GM18511 (cell line): ENCODE data around the gene CCDC154.
"Not testable (repeated sequence)": the region's sequence is repeated elsewhere in the genome, so short reads cannot be mapped to it uniquely, and the experiment has no call there.

ENCODE experiments used
- ATAC-seq: cut with Tn5 transposase; IDR thresholded peaks from one replicate; pipeline ENCODE4 v1.9.1; 2021; ENCODE audit warnings: mild to moderate bottlenecking, moderate library complexity; ENCODE audit not compliant: unreplicated experiment

The CCDC154 gene

DNA sequence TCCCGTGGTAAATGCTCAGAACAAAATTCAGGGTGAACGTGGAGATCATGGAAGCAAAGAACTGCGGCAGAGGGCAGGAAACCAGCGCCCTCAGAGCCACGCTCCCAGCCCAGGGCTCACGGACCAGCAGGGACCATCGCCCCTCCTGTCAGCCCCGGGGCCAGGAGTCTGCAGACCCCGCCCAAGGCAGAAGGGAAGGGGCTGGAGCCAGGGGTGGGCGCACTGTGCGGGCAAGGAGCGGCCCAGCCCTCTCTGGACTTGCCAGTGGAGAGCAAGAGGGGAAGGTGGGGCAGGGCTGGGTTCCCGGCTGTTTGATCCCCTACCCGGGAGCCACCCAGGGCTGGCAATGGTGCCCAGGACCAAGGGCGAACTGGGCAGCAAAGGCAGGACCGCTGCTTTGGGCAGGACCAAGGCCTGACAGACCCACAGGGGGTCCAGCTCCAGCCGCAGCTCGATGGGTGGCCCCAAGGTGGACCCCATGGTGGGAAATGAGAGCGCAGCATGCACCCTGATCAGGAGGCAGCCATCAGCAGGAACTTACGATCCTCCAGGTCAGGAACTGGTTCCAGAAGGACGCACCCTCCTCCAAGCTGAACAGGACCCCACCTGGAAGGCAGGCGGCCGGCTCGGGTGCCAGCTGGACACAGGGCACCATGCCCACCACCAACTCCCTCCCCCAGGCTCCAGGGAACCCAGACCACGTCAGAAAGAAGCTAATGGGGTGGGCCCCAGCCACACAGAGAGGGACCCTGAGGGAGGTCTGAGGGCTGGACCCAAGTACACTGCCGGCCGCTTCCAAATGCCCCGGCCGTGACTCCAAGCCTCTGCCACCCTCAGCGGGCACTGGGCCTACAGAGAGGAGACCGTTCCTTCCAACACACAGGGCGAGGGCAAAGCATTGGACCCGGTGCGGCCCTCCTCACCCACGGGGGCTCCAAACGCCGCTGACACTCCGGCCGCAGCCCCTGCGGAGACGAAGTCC, 11.1 kb upstream of the CCDC154 start:
- ATAC-seq, result no peak

DNA sequence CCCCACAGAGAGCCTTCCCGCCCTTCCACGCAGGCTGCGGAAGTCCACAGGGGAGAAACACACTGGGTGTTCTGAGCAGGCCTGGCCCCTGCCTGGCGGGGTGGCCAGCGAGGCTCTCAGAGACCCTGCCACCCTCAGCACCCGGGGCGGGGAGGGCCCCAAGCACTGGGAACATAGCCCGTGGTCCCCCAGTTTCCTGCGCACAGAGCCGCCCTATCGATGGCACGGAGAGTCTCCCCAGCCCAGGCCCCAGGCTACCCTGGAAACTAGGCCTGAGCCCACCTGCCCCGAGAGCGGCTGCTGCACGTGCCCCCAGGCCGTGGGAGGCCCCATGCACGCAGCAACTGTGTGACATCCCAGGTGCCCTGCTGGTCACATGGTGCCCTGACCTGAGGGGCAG, 10.2 kb upstream of the CCDC154 start:
- no peak for ATAC-seq

DNA sequence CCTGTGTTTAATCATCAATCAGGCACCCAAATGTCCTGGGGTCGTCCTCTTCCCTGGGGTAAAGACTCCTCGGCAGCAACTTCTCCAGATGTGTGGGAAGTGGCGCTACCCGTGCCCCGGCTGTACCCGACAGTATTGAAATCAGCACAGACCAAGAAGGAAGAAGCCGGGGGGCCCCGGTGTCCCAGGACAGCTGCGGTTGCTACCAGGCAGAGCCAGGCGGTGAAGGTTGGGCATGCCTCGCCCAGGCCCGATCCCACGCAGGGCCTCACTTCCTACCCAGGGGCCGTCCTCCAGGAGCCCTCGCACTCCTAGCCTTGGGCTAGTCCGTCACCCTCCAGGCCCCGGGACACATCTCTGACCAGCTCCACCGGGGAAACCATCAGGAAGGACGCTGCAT, 9.0 kb upstream of the CCDC154 start:
- ATAC-seq, result no peak

DNA sequence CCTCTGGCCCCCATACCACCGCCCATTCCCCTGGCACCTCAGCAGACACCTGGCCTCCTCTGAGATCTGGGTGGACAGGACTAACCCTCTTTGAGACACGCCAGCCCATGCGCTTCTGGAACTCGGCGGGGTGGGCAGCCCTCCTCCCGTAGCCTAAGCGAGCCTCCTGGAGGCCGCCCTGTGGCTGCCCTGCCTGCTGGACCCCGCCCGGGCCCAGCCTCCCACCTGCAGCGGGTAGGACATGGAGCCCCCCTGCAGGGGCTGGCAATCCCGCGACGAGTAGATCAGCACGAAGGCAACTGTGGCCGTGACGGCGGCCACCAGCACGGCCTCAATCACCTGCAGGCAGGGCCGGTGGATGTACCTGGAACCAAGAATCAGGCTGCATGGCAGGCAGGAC, 8.2 kb upstream of the CCDC154 start:
- ATAC-seq, result no peak

DNA sequence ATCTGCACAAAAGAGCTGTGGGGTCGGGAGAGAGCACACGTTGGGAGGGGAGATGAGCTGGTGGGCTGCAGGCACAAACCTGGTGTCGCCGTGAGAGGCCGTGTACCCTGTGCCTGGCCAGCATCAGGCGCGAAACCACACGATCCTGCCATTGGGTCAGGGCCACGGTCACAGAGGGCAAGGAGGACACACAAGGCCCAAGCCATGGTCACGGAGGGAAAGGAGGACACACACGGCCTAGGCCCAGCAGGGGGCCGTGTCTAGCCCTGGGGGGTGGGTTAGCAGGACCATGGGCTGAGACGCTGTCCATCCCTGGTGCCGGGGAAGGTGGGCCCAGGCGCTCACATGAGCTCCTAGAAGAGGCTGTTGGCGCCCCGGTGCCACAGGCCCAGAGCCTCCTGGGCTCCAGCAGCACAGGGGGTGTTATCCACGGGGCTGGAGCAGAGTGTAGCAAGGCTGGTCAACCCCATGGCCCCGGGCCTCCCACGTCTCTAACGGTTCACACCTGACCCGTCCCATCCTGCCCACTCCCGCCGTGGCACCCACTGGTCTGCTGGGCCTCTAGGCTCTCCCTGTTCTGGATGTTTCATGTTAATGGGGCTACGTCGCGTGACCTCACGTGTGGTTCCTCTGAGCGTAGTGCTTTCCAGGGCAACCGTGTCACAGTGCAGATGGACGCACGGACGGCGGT, 7.5 kb upstream of the CCDC154 start:
- ATAC-seq, result no peak

DNA sequence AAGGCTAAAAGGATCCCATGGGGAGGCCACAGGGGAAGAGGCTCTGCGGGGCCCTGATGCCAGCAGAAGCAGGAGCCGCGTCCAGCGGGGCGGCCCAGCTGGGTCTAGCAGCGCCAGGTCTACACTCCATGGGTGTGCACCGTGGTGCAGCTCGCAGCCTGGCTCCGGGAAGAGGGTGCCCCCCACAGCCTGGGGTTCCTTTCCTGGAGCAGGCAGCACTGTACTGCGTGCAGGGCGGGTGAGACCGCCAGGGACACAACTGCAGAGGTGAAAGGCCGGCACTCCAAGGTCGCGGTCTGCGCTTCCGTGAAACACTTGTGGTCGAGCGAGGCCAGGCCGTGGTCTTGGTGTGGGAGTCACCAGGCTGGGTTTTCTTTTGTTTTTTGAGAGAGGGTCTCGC, 6.5 kb upstream of the CCDC154 start:
- ATAC-seq, result no peak

DNA sequence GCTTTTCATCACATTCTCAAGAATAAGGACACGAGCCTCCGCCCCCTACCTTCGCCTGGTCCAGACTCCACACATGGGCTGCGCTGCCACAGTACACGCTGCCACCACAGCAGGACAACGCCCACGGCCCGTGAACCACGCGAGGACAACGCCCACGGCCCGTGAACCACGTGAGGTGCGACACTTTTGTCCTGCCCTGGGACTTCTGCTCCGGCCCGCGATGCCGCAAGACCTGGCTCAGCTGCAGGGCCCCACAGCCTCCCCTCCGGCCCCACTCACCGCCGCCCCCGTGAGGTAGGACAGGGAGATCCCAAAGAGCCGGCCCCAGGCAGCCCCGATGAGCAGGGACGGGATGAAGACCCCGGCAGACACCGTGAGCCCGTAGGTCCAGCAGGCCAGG, 5.9 kb upstream of the CCDC154 start:
- no peak for ATAC-seq

DNA sequence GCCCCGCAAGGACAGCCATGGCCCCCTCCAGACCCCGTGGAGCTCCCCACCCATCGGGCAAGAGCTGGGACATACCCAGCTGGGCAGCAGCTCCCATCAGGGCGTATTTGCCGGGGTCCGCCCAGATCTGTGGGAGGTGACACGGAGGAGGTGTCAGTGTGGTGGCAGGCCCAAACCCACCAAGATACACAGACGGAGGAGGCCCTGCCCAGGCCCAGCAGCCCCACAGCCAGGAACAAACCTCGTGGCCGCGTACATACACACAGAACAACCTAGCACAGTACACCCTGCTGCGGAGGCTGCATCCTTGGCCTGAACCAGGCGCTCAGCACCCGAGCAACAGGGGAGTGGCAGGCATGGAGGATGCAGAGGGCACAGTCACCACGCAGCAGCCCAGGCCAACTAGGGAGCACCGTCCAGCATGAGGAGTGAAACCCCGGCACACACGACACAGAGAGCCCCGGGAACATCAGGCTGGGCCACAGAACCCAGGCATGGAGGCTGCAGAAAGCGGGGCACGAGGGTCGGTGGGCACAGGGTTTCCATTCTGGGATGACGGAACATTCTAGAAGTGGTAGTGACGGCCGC, 4.9 kb upstream of the CCDC154 start:
- ATAC-seq, result no peak

DNA sequence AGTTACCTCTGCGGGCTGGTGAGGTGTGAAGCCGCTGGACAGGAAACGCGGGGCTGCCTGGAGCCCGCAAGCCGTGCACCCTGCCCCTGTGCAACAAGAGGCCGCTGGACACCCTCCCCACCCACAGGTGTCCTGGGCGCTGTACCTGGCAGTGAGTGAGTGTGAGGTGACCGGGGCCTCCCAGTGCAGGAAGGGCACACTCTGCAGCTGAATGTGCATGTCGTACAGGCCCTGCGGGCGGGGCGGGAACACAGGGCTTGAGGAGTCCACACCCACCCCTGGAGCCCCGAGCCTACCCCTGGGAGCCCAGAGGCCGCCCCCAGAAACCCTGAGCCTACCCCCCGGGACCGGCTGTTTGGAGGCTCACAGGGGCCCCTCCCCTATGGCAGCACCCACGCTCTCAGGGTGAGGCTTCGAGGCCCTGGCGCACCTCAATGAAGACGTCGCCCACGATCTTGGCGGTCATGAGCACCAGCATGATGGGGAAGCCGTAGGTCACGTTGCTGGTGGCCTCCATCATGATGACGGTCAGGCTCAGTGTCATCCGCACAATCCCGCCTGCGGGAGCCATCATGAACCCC, 4.3 kb upstream of the CCDC154 start:
- no peak for ATAC-seq

DNA sequence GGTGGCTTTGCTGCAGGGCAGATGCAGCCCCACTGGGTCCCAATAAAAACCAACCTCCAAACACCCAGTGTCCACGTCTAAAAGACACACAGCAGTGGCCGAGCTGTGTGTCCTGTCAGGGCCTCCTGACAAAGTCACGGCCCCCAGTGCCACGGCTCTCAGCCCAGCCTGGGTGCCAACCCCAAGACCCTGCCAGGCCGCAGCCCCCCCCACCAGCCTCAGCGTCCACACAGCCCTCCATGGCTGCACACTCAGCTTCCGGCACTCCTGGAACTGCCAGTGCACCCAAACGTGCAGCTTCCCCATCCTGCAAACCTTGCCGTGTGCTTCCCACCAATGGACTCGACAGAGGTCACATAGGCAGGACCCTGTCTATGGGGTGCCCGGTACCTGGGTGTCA, 3.6 kb upstream of the CCDC154 start:
- ATAC-seq, result no peak

DNA sequence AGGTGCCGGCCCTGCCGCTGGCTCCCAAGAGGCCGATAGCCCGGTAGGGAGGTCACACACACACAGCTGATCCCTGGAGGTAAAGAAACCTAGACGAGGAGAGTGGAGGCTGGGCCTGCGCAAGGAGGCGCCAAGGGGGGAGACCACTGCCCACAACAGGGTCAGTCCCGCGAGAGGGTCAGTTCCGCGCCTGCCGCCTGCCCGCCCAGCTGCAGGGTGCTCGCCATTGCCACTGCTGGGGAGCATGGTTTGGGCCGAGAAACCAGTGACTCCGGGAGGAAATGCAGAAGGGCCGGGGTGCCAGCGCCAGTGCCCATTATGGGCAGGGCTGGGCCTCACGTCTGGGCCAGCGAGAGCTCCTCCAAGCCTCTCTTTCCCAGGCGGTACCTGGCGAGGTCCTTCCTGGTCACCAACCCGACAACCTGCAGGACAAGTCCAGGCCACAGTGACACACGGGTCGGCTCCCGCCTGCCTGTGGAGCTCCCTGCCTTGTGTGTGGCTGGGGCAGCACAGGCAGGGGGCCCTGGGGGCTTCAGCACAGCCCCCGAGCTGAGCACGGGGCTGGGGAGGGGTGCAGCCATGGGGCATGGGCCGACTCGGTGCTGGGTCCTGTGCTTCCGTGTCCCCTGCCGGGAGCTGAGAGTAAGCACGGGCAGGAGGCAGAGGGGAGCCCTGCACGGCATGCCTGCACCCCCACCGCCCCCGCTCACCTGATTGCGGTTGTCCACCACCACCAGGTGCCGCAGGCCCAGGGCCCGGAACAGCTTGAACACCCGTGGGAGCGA, 2.1 kb upstream of the CCDC154 start:
- no peak for ATAC-seq

DNA sequence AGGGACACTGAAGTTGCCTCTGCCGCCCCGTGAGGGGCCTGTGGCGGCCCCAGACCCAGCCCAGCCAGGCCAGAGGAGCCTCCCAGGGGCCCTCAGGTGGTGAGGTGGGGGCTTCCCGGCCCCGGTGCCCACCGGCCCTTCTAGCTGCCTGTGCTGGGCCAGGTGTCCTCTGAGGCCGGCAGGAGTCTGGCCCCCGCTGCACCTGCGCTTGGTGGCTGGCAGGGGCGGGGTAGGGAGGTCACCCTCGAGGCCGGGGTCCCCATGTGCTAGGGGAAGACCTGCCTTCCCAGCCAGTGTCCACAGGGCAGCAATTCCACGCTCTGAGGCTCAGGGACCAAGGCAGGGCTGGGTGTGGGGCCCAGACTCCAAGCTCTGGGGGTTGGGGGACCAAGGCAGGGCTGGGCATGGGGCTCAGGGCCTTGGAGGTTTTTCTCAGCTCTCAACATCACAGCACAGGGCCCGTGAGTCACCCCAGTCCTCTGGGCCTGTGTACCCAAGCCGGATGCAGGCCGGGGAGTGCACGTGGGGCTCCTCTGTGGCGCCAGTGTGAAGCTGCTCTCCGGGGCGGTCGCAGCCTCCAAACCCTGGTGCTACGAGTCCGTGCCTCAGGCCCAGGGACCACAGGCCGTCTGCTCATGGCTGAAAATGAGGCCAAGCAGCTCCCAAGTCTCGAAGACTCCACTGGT, 1.3 kb upstream of the CCDC154 start:
- no peak for ATAC-seq

DNA sequence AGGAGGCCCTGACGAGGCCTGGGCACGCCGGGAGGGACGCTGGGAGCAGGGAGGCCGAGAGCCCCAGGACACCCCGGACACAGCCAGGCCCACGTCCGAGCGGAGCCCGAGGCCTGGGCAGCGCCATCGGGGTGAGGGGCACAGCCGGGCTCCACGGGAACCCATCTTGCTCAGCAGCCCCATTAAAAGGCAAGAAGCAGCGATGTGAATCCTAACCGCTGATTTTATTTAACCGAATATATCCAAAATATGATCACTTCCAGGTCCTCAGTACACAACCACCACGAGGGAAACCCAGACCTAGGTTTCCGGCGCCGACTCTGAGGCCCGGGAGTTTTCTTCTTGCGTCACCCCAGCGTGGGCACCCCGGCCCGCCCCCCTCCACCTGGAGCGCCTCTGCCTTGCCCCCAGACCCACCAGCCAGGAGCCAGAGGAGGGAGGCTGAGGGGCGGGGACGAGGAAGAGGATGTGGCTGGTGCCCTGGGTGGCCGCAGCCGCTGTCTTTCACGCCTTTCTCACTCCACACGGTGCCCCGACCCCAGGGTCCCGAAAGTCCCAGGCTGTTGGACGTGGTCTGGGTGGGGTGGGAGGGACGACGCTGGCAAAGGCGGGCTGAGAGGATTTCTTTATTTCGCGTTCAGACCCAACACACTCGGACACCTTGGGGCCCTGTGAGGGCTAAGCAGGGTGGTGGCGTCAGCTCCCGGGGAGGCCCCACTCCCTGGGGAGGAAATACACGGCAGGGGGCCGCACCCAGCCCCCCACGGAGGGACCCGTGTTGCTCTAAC, 568 bp upstream of the CCDC154 start:
- no peak for ATAC-seq

DNA sequence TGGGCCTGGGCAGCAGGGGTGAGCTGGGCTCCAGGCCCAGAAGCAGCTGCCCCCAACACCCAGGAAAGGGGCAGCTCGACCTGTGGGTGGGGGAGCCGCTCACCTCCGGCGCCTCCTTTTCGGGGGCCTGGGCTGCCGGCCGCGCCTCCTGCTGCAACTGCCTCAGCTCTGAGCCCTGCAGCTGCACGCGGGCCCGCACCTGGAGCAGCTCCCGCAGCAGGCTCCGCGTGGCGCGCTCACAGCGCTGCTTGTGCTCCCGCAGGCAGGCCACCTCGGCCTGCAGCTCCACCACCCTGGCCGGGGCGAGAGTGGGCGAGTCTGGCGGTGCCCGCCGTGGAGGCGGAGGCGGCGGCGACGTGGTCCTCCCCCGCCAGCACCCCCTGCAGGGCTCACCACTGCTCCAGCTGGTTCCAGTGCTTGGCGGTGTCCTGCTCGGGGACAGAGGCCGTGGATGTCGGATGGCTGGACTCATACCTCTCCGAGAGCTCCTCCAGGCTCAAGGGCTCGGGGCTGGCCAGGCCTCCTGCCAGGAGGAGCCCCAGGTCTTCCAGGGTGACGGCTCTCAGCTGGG, 868 bp downstream of the CCDC154 start:
- ATAC-seq, result no peak

DNA sequence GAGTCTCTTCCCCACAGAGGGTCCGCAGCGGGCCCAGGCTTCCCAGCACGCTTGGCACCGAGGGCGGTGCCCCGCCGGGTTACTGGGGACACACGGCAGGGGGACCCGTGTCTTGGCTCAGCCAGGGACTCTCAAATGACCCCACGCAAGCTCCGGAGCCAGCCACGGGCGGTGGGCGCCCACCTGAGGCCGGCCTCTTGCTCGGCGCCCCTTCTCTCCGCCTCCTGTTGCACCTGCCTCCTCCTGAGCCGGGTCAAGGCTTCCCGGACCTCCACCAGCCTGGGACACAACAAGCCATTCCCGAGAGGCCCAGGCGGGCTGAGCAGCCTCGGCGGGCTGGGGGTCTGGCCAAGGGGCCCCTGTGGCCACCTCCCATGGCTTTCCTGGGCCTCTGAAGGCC, 1.7 kb downstream of the CCDC154 start:
- ATAC-seq, result no peak

DNA sequence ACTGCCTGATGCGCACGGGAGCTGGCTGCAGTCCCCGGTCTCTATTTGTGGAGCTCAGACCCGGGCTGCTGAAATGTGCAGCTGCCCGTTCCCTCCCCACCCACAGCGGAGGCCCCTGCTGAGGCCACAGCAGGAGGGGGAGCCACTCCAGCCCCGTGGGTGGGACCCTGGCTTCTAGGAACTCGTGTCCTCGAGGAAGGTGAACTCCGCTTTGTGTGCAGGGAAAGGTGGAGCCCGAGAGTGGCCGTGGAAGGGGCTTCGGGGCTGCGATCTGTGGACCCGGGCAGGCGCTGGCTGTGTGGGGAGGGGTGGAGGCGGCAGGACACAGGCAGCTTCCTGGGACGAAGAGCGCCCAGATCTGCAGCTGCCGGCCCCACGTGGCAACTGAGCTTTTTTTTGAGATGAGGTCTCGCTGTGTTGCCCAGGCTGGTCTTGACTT, 2.9 kb downstream of the CCDC154 start:
- ATAC-seq, result no peak

DNA sequence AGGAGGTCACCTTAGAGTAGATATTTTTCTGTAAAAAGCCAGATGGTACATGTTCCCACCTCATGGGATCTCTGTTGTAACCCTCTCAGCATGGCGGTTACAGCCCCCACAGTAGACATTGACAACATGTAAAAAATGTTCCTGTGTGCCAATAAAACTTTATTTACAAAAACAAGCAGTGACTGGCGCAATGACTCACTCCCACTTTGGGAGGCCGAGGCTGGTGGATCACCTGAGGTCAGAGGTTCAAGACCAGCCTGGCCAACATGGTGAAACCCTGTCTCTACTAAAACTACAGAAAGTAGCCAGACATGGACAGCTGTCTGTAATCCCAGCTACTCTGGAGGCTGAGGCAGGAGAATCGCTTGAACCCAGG, 4.7 kb downstream of the CCDC154 start:
- ATAC-seq, result not testable (repeated sequence)

DNA sequence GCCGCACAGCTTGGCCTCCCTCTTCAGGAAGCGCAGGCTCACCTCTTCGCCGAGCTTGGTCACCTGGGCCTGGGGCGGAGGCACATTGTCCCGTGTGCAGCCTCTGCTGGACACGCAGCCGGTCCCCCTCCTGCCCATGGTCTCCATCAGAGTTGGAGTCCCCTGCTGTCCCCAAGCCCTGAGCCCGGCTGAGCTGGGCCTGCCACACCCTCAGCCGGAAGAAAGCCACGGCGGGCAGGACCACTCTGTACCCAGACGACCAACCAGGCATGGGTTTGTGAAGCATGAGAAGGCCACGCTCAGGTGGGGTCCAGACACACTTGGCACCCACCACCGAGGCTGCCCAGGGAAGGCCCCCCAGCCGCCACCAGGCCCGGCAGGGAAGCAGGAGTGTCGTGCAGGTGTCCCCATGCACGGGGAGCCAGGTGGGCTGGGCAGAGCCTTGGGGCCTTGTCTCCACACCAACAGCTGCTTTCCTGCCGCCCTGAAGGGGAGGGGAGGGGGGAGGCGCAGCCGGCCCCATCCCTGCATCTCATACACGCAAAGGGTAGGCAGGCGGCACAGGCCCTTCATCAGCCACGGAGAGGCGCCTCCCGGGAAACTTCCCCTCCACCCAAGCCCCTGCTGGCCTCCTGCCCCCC, 5.2 kb downstream of the CCDC154 start:
- no peak for ATAC-seq
